Stimulated activated CD4-positive, alpha-beta T cell treated with anti-CD3 and anti-CD28 coated beads, Interleukin-15, amount 100 ng/mL, for 48 hours (primary cell): ENCODE measurements around the gene DNASE1L1.
"Not testable (repeated sequence)": the region's sequence is repeated elsewhere in the genome, so short reads cannot be mapped to it uniquely, and the experiment has no call there.

Experiments
- DNase-seq, 2 donors: peaks; one replicate each; pipeline ENCODE4 v3.0.0-alpha.2; 2020; ENCODE audit warnings: low read depth in 2 of 2

Gene DNASE1L1

DNA sequence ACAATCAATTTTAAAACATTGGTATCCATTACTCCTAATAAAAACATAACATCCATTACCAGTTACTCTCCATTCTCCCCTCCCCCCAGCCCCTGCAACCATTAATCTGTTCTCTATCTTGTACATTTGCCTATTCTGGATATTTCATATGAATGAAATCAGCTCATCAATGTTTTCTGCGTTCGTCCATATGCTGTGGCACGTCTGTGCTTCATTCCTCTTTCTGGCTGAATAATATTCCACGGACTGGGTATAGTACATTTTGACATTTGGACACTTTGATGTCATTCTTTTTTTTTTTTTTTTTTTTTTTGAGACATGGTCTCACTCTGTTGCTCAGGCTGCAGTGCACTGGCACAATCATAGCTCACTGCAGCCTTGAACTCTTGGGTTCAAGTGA, 5.2 kb downstream of the DNASE1L1 start:
- DNase-seq = no peak

DNA sequence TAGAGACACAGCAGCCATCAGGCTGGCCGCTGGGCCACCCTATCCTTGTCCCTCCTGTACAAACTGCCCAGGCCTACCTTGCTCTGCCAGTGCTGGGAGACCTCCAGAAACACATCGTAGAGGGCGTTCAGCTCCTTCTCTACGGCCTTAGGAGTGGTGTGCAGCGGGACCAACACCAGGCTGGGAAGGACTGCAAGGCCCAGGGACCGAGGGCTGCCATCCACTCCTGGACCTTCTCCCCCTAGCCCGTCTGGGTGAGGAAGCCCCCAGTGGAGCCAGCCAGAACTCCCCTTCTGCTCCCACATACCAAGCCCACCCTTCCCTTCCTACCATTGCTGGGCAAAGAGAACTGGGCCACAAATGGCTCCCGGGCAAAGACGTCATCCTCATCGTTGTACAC, 5.9 kb downstream of the DNASE1L1 start:
- no peak for DNase-seq

DNA sequence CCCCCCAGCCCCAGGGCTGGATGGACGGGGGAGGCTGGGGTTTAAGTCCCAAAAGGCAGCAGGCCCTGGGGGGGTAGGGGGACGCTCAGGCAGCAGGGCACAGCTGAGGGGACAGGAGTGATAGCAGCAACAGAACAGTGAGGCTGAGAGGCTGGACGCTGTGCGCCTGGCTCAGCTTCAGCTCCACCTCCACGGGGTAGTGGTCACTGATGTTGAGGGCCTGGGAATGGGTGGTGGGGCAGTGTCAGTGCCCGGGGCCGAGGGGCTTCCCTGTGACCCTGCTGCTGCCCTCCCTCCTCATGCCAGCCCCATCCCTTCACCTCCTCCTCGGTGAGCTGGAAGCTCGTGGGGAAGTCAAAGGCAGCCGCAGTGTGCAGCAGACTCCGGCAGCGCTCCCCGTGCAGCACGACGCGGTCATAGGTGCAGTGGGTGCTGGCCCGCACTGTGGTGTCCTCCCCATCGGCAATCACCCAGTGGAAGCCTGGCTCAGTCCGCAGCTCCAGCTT, 6.4 kb downstream of the DNASE1L1 start:
- no peak for DNase-seq

DNA sequence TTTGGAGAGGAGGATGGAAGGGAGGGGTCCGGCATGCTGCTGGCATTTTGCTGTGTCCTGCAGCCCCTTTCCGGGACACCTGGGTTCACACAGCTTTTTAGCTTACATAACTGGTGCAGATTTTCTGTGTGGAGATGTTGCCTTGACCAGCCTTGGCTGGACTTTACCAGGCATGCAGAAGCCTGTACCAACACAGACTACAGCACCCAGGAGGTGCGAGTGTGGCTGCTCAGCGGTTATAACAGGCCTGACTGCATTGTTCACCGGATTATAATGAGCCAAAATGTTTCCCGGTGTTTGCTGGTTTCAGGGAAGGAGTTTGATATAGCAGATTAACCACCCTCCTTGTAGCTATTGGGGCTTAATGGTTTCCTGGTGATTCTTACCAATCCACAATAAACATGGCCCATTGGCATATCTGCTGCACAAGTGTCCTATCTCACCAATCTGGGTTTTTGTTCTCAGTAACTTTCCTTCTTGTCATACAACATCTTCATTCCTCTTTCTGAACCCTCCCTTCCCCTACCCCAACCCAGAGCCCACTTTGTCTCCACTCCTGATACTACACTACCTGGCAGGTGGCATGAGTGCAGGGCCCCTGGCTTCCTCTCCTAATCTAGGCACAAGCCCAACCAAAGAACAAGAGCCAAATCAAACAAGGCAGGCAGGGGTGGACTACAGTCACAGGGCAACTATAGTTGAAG, 7.0 kb downstream of the DNASE1L1 start:
- DNase-seq = no peak

DNA sequence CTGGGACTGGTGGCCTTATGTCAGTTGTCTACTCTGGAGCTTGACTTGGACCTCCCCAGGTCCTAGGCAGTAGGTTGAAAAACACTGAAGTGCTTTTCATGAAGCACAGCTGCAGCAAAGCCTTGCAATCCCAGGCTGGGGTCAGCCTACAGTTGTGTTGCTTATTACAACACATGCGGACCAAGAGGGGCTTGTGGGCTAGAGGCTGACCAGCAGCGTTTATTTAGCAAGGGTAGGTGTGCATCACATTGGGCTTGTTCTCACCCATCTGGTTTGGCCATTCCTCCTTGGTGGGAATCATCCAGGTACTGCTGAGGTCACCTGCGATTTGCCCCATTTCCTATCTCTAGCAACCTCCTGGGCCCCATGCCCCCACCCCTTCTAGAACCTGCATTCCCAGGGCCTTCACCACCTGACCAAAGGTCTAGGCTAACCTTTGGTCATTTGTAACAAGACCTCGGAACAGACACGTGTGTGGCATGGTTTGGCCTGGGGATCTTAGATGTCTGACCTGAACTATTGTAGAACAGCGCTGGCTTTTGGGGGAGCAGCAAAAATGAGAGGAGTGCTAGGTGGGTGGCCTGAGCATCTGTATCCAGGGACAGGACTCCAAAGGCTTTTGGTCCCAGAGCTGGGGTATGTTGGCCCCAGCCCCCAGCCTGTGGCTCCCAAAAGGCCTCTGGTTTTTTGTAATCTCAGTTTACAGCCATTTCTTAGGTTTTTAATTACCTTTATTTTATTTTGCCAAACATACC, 7.8 kb downstream of the DNASE1L1 start:
- no peak for DNase-seq

DNA sequence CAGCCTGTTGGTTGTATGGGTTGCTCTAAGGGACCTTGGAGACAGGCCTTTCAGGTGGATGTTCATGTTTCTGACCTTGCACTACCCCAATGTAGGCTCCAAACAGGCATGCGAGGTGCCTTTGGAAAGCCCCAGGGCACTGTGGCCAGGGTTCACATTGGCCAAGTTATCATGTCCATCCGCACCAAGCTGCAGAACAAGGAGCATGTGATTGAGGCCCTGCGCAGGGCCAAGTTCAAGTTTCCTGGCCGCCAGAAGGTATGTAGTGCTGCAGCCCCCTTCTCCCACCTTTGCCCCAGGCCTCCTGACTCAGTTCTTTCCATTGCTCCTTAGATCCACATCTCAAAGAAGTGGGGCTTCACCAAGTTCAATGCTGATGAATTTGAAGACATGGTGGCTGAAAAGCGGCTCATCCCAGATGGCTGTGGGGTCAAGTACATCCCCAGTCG, 8.7 kb downstream of the DNASE1L1 start:
- DNase-seq = not testable (repeated sequence)

DNA sequence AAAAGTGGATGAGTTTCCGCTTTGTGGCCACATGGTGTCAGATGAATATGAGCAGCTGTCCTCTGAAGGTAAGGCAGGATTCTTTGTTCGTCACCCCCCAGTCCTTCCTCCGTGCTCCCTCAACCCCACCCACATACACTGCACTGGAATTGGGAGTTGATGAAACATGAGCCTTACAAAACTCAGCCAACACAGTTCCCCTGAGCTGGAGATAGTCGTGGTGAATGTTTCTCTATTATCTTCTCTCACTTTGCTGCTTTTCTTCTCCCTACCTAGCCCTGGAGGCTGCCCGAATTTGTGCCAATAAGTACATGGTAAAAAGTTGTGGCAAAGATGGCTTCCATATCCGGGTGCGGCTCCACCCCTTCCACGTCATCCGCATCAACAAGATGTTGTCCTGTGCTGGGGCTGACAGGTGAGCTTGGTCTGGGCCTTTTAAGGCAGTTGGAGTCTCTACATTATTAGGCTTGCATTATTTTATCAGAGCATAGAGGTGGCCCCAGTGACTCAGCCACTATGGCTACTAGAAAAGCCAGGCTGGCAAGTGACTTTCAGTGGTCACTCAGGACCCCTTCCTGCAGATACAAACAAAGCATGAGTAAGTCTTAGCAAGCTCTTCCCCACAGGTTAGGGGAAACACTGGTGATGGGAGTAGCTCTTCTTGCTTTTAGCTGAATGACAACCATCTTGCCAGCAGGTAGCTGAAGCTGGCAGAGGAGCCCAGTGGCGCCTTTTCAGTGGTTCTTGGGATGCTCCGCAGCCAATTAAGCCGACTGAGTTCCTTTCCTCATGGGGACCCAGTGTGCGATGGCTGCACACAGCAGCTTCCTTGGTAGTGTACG, 9.3 kb downstream of the DNASE1L1 start:
- DNase-seq = no peak

DNA sequence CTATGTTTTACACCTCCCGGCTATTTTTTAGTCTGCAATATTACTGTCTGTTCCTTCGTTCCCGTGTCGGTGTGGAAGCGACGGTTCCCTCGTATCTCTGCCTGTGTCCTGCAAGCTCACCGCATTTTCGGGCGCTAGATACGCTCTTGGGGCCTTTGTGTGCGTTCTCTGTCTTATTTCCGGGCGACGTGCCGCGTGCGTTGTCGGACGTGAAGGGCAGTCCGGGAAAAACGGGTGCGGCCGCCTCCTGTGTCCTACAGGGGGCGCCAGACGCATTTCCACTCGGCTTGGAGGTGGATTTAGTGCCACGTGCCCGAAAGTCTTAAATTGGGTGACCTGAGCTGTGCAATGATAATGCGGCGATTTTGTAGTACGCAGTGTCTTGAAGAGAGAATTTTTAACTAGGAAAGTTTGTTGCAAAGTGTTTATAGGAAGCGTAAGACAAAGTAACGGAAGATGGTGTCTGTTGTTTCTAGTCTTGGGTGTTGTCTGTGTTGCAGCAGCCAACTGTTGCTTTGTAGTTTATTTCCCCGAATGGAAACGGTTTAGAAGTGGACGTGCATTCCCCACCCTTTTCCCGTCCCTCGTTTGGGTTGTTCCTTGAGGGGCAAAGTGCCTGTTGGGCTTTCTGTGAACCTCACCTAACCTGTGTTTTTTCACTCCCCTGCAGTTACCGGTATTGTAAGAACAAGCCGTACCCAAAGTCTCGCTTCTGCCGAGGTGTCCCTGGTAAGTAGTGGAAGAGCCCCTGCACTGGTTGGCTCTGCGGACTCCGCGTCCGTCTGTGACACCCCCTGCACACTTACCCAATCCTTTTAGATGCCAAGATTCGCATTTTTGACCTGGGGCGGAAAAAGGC, 10.2 kb downstream of the DNASE1L1 start:
- DNase-seq = peak; percentile 66 to 70

DNA sequence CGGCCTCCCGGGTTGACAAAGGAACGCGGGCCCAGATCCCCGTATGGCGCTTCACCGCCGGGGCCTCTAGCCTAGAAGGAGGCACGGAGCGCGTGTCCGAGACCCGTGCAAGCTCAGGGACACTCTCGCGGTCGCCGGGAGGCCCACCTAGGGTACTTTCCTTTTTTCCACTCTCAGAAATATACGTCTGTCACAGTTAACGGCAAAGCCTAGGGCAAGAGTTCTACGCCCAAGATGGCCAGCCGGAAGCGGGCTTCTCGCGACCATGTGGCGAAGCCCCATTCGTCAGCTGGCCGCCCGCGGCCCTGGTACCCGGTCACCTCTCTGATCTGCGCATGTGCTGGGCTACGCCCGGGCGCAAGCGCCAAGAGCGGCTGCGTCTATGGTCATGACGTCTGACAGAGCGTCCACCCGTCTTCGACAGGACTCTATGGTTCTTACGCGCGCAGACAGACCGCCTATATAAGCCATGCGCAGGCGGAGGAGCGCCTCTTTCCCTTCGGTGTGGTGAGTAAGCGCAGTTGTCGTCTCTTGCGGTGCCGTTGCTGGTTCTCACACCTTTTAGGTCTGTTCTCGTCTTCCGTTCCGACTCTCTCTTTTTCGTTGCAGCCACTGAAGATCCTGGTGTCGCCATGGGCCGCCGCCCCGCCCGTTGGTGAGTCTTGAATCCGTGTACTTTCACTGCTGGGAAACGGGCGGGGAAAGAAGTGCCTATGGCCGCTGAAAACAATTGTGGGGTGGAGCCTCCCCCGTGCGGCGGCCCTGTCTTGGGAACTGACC, 11.0 kb downstream of the DNASE1L1 start, which contains the start of gene RPL10:
Gene RPL10, plus strand, starts transcription at position 490 of the 780 bp plus-strand sequence. Its CDS starts 143 bp downstream, at position 633.
- peak; percentile 85 to 89 for DNase-seq

DNA sequence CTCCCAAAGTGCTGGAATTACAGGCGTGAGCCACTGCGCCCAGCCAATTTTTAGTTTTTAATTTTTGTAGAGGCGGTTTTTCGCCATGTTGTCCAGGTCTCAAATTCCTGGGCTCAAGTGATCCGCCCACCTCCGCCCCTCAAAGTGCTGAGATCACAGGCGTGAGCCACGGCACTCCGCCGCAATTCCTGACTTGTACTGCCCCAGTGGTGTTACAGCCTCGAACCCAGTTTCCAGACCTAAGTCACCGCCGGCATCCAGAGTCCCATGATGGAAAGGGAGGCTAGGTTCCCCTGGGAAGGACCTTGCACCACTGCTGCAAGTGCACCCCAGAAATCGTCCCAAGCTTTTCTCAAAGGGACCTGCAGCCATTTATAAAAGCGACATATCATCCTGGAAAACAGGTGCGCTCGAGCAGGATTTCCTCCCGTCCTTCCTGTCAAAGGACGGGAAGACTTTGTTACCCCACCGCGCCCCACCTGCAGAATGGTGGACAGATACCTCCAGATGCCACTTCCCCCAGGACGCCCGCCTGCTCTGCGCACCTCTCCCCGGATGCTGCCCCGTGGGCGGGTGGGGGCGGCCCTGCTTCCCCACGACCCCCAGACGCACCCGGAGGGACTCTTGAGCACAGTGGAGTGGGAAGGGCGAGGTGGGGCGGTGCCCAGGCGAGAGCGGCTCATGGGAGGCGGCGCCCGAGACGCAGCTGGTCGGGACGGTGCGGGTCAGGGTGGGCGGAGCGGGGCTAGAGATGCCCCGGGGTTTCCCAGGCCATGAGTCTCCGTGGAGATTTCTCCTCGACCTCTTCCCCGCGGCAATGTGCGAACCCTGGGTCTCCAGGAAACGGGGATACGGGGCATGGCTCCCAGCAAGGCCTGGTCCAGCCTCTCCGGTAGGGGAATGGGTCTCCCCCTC, 11.8 kb downstream of the DNASE1L1 start:
- peak; percentile 41 to 58 for DNase-seq

DNA sequence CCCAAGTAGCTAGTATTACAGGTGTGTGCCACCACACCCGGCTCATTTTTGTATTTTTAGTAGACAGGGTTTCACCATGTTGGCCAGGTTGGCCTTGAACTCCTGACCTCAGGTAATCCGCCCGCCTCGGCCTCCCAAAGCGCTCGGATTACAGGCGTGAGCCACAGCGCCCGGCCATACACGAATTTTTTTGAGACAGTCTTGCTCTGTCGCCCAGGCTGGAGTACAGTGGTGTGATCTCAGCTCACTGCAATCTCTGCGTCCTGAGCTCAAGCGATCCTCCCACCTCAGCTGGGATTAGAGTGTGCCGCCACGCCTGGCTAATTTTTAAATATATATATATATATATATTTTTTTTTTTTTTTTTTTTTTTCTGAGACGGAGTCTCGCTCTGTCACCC, 12.7 kb downstream of the DNASE1L1 start:
- not testable (repeated sequence) for DNase-seq

DNA sequence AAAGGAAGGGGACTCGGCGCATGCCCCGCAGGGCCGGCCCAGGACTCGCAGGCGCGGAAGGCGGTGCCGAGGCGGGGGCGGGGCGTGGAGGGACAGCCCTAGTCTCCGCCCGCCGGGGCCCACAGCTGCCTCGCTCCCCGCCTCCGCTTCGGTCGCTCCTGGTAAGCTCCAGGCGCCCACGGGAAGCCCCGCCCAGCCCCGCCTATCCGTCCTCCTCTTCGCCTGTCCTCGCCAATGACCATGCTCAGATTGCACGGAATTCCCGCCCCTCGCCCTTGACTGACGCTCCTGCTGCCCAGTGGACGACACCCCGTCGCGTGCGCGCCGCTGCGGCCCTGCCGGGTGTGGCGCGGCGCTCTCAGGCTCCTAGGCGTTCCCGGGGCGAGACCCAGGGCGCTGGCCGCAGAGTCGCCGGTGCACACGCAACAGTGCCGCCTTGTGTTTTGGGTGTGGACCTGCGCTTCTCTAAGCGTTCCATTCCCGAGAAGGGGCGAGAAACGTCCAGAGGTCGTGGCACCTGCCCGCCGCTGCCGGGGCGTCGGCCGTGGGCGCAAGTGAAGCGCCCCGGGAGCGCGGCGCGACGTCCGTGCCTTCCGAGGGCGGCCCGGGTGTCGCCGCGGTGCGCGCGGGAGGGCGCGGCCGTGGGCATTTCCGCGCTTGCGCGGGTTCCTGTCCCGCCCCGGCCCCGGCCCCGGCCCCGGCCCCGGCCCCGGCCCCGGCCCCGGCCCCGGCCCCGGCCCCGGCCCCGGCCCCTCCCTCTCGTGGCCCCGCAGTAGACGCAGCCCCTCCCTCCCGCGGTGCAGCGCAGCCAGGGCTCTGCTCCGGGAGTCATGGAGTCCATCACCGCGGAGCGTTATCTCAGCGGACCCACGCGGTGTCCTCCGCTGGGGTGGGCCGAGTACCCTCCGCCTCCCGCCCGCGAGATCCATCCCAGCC, 19.0 kb downstream of the DNASE1L1 start:
- DNase-seq = not testable (repeated sequence)

DNA sequence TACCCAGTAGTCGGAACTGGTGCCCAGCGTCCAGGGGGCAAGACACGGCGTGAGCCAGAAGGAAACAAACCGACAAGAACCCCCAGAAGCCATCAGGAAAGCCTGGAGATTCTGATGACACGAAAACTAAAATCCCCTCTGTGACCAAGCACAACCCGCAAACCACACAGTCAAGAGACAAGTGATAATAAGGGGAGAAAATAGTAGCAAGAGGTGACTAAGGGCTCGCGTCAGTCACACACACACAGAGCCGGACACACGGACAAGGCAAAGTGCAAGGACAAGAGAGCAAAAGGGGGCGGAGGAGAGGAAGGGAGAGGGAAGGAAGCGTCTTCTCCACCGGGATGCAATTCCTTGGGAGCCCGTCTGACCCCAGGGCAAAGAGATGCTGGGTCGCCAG, 20.4 kb downstream of the DNASE1L1 start:
- DNase-seq = not testable (repeated sequence)

DNA sequence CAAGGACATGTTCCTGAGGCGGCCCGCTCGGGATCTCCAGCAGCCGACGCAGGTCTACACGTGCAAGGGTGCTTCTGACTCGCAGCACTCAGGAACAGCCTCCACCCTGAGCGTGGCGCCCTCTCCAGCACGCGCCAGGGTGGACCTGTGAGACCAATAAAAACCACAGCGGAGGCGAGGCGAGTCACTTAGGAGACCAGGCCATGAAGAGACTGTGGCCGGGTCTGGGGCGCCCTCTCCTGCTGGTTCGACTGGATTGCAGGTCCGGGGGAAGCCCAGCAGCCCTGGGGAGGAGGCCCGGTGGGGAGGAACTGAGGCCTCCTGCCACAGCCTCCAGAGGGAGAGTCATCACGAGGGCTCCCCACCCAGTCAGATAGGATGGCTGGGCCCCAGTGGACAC, 21.0 kb downstream of the DNASE1L1 start:
- not testable (repeated sequence) for DNase-seq

DNA sequence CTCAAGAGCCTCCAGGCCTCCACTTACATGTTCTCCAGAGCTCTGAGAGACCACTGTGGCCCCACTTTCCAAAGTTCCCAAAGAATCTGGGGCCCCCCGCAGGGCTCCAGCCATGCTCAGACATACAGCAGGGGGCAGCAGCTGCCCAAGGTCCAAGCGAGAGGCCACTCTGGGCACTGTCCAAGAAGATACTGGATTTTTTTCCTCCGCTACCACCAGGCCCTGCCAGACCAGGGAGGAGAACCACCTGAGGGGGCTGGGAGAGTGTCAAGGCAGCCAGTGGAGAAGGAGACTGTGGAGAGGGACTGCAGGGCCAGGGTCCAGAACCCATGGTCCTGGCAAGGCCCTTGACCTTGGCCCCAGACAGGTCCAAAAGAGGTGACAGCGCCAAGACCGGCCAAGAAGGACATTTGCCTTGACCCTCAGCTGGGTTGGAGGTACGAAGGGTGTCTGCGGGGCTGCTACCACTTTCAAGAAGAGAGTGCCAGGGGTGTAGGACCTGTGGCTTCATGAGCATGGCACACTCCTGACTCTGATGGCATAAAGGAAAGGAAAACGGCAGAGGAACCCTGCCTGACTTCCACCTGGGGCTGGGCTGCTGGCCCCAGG, 24.7 kb downstream of the DNASE1L1 start:
- no peak for DNase-seq

DNA sequence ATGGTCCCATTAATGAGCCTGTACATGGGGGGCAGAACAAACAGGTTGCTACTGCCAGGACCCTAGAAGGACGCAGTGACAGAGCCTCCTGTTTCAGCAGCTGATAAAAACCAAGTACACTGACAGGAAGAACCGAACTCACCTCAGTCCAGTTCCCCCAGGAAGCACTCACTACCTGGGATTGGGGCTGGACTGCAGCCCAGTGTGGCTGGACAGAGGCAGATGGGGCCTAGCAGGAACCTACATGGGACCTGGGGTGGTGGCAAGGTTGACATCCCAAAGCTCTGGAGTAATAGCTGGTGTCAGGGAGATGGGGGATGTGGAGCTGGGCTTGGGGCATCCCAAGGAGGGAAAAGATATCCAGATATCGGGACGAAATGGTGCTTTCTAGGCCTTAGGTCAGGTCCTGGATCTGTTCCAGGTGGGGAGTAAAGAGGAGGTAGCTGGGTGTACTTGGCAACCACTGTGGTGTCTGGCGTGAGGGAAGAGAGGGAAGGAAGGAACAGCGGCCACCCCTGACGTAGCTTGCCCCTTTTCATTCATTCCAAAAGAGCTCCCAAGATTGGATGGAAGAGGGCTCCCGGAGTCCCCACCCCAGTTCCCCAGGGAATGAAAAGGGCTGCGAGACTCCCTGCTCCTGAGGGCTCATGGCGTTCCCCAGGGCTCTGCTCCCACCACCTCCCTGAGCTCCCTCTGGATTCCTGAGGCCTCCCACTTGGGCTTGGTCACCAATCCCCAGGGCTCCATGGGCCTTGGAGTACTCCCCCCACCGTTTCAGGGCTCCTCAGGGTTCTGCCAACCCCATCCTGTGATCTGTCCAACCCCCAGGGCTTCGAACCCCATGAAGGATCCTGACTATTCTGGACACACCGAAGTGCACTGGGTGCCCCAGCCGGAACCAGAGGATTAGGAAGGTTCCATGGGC, 25.4 kb downstream of the DNASE1L1 start:
- no peak for DNase-seq
